ENCODE measurements around the gene CNTNAP2. TPM values are rescaled to one million over a fixed set of nuclear protein-coding genes. Genes with fewer than 3 reads are reported as not detected.

Gene CNTNAP2
- total and polyA plus RNA-seq, 11 donors: 0.01 to 2.6 (median 0.31) TPM; not detected in 3

DNA sequence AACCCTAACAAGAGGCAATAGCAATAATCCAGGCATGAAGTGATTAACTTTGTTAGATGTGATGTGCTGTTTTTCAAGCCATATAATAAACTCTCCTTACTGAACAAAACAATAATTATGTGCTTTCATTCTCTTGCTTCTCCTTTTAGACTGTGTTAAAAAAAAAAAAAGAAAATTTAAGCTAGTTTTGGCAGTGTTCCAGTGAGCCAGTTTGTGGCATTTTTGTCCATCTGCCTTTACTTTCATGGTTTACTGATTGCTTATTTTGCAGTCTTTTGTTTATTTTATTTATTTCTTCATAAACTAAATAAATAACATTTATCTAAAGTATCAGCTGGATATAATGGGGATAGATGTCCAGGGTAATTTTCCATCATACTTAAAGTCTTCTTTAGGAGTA, 625.3 kb downstream of the CNTNAP2 start:
- Histone ChIP-seq H3K4me1 (no peaks in the 10 kb centered on the region), H3K36me3 (no peaks in the 10 kb centered on the region), H3K9me3 (peaks cover 0 to 43% (median 19%) of the 10 kb centered on the region in 12 donors), H3K27me3 (no peaks in the 10 kb centered on the region), H3K27ac (no peak overlapping the region), H3K4me3 (no peak overlapping the region)
- TF ChIP-seq POLR2A (IDR thresholded peaks at IDR 0.05) (no peak), CTCF (IDR thresholded peaks at IDR 0.05) (no peak)
- intact Hi-C loops (cut with DNase I): no loop called here
- no peak for DNase-seq
- no peak for ATAC-seq

DNA sequence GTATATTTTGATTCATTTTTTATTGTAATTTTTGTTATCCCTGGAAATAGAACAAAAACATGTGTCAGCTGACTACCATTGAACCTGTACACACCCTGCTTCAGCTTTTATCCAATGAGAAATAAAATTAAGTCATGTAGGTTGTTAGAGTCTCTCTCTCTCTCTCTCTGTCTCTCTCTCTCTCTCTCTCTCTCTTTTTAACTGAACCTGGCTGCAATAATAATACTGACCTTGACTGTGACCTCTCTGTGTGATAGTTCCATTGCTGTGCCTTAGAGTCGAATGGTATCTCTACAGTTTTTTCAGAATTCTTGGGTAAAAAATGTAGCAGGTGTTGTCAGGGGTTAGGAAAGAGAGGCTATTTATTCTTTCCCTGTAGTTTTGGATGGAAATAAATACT, 637.8 kb downstream of the CNTNAP2 start:
- WGBS, 4 donors: 47 to 82% (median 53%) methylated on average over 1 of the region's 1 CpG
- Histone ChIP-seq H3K4me3 (no peak overlapping the region), H3K36me3 (no peaks in the 10 kb centered on the region), H3K4me1 (no peaks in the 10 kb centered on the region), H3K27ac (no peak overlapping the region), H3K9me3 (peaks cover 0 to 10% (median 0%) of the 10 kb centered on the region in 12 donors), H3K27me3 (no peaks in the 10 kb centered on the region)
- ATAC-seq (no peak), DNase-seq (no peak)
- TF ChIP-seq CTCF (IDR thresholded peaks at IDR 0.05): no peak
- no peak for TF ChIP-seq POLR2A (IDR thresholded peaks at IDR 0.05)
- intact Hi-C loops (cut with DNase I): no loop called here

- Histone ChIP-seq H3K36me3 (no peaks in the 10 kb centered on the region), H3K27ac (no peak overlapping the region), H3K27me3 (no peaks in the 10 kb centered on the region), H3K4me3 (no peak overlapping the region), H3K4me1 (no peaks in the 10 kb centered on the region), H3K9me3 (peaks cover 0 to 12% (median 0%) of the 10 kb centered on the region in 12 donors)
- ATAC-seq (no peak), DNase-seq (no peak)
- TF ChIP-seq CTCF (IDR thresholded peaks at IDR 0.05): no peak
- no peak for TF ChIP-seq POLR2A (IDR thresholded peaks at IDR 0.05)
- intact Hi-C loops (cut with DNase I): no loop called here
- 65 to 74% (median 72%) methylated on average over 2 of the region's 2 CpGs for WGBS, 4 donors
Observed at GRCh38 chr7:146755585-146755984, 639.0 kb downstream of the CNTNAP2 start.

- no peak overlapping the region for H3K4me3 ChIP-seq
- no peak for TF ChIP-seq CTCF (IDR thresholded peaks at IDR 0.05)
- no peak for TF ChIP-seq POLR2A (IDR thresholded peaks at IDR 0.05)
- ATAC-seq (no peak), DNase-seq (no peak)
- peaks cover 0 to 3% (median 0%) of the 10 kb centered on the region in 12 donors for H3K9me3 ChIP-seq
- H3K27me3 ChIP-seq: no peaks in the 10 kb centered on the region
- H3K27ac ChIP-seq: no peak overlapping the region
- intact Hi-C loops (cut with DNase I): no loop called here
- H3K4me1 ChIP-seq: no peaks in the 10 kb centered on the region
- 52 to 64% (median 59%) methylated on average over 3 of the region's 3 CpGs for WGBS, 4 donors
- H3K36me3 ChIP-seq: no peaks in the 10 kb centered on the region
Observed at GRCh38 chr7:146764458-146764857, 647.9 kb downstream of the CNTNAP2 start.

All from heart left ventricle (tissue), 16 donors.